Tibial artery (tissue), 4 donors: ENCODE measurements around the gene EID3.

Source experiments
- DNase-seq, 2 donors: peaks; one replicate each; pipeline ENCODE4 v3.0.0-alpha.2; 2019
- H3K27ac ChIP-seq, 2 donors: fragments of 200-600 bp; sonication (generic) in 1 of 2; 1 replicate in 1 of 2; 2 replicates in 1 of 2; pipeline ENCODE4 v1.5.1; 2018 to 2019; ENCODE audit warnings: mild to moderate bottlenecking in 1 of 2
- H3K27me3 ChIP-seq, 2 donors: fragments of 200-600 bp; sonication (generic) in 1 of 2; one replicate each; pipeline versions ENCODE4 v1.5.1 to v1.6.0; 2016 to 2019
- H3K36me3 ChIP-seq, 3 donors: fragments of 200-600 bp; sonication (generic) in 2 of 3; one replicate each; pipeline ENCODE4 v1.5.1; 2016 to 2019; ENCODE audit warnings: mild to moderate bottlenecking in 2 of 3
- H3K4me1 ChIP-seq, 4 donors: fragments of 200-600 bp; sonication (generic) in 2 of 4; 1 replicate in 3 of 4; 2 replicates in 1 of 4; pipeline ENCODE4 v1.5.1; 2016 to 2019
- H3K4me3 ChIP-seq, 2 donors: fragments of 200-600 bp; sonication (generic) in 1 of 2; 1 replicate in 1 of 2; 2 replicates in 1 of 2; pipeline ENCODE4 v1.5.1; 2018 to 2019; ENCODE audit warnings: mild to moderate bottlenecking in 2 of 2
- H3K9me3 ChIP-seq, 3 donors: fragments of 200-600 bp; sonication (generic) in 1 of 3; one replicate each; pipeline ENCODE4 v1.5.1; 2016 to 2019
- intact Hi-C: fragments of 100-400 bp; cut with DNase I; formaldehyde crosslinking; loops from one replicate; pipeline ENCODE4 v1.15.0; 2023; ENCODE audit warnings: low total_unique reads
- TF ChIP-seq, protein P1 (sequence below), 2 experiments: fragments of 200-600 bp in 1 of 2; fragments of 450-650 bp in 1 of 2; IDR thresholded peaks; one replicate each; pipeline ENCODE4 v1.5.1; 2017 to 2019; ENCODE audit warnings: antibody characterized with exemption in 2 of 2, mild to moderate bottlenecking in 1 of 2, moderate library complexity in 1 of 2

Gene EID3

DNA sequence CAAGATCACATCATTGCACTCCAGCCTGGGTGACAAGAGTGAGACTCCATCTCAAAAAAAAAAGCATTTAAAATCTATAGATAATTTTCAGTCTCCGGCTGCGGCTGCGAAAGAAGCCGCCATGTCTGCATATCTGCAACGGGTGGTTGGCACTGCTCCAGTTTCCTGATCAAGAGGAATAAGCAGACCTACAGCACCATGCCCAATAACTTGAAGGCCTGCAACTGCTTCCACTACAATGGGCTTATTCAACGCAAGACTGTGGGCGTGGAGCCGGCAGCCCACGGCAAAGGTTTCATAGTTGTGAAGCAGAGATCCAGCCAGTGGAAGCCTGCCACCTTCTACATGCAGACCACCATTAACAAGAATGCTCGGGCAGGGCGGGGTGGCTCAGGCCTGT, 30.6 kb upstream of the EID3 start:
- H3K4me1 ChIP-seq, result peaks cover 0 to 8% (median 4%) of the 10 kb centered on the region in 4 donors
- DNase-seq, result no peak
- H3K4me3 ChIP-seq, result no peak overlapping the region
- intact Hi-C loops, result no loop called here
- TF ChIP-seq, protein P1, sequence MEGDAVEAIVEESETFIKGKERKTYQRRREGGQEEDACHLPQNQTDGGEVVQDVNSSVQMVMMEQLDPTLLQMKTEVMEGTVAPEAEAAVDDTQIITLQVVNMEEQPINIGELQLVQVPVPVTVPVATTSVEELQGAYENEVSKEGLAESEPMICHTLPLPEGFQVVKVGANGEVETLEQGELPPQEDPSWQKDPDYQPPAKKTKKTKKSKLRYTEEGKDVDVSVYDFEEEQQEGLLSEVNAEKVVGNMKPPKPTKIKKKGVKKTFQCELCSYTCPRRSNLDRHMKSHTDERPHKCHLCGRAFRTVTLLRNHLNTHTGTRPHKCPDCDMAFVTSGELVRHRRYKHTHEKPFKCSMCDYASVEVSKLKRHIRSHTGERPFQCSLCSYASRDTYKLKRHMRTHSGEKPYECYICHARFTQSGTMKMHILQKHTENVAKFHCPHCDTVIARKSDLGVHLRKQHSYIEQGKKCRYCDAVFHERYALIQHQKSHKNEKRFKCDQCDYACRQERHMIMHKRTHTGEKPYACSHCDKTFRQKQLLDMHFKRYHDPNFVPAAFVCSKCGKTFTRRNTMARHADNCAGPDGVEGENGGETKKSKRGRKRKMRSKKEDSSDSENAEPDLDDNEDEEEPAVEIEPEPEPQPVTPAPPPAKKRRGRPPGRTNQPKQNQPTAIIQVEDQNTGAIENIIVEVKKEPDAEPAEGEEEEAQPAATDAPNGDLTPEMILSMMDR (IDR thresholded peaks at IDR 0.05), result no peak
- H3K27ac ChIP-seq, result no peak overlapping the region
- H3K36me3 ChIP-seq, result no peaks in the 10 kb centered on the region
- no peaks in the 10 kb centered on the region for H3K9me3 ChIP-seq
- H3K27me3 ChIP-seq, result no peaks in the 10 kb centered on the region

DNA sequence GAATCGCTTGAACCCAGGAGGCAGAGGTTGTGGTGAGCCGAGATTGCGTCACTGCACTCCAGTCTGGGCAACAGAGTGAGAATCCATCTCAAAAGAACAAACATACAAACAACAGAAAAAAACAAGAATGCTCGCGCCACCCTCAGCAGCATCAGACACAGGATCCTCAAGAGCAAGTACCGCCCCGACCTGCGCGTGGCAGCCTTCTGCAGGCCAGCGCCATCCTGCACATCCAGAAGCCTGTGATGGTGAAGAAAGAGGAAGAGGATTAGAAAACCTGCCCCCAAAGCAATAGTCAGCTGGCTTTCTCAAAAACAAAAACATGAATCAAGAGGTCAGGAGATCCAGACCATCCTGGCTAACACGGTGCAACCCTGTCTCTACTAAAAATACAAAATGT, 30.0 kb upstream of the EID3 start:
- no peaks in the 10 kb centered on the region for H3K36me3 ChIP-seq
- H3K4me1 ChIP-seq, result peaks cover 0 to 8% (median 4%) of the 10 kb centered on the region in 4 donors
- TF ChIP-seq, protein P1 (IDR thresholded peaks at IDR 0.05), result no peak
- no peaks in the 10 kb centered on the region for H3K27me3 ChIP-seq
- H3K9me3 ChIP-seq, result no peaks in the 10 kb centered on the region
- no peak for DNase-seq
- H3K27ac ChIP-seq, result no peak overlapping the region
- no peak overlapping the region for H3K4me3 ChIP-seq
- intact Hi-C loops, result no loop called here

DNA sequence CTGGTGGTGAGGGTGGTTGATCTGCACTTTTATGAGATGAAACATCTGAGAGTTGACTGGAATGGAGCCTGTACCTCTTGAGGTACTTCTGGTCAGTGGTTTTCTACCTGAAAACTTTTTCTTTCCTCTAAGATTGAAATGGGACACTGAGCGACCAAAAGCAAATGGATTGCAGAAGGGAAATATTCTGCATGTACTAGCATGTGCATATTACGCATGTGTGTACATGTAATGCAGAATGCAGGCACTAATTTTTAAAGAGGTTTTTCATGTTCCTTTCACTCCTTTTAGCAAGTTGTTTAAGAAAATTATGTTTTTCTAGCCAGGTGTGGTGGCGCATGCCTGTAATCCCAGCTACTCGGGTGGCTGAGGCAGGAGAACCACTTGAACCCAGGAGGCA, 28.7 kb upstream of the EID3 start:
- Histone ChIP-seq H3K27me3 (no peaks in the 10 kb centered on the region), H3K4me3 (no peak overlapping the region), H3K27ac (no peak overlapping the region), H3K9me3 (no peaks in the 10 kb centered on the region), H3K36me3 (no peaks in the 10 kb centered on the region), H3K4me1 (peaks cover 0 to 10% (median 4%) of the 10 kb centered on the region in 4 donors)
- TF ChIP-seq, protein P1 (IDR thresholded peaks at IDR 0.05), result no peak
- intact Hi-C loops, result no loop called here
- DNase-seq, result no peak

DNA sequence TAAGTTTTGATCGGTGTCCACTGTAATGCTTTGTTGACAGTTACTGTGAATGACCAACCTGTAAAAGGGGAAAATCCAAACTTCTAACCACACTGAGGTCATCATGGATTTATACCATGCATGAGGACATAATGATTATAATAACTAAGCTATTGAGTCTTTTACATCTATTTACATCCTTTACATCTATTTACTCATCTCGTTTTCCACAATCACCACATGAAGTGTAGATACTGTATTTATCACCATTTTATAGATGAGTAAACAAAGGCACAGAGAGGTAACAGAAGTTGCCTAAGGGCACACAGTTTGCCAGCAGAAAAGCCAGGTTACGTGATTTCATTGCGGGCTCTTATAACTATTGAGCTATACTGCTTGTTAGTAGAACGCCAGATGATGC, 27.9 kb upstream of the EID3 start:
- Histone ChIP-seq H3K27me3 (no peaks in the 10 kb centered on the region), H3K36me3 (no peaks in the 10 kb centered on the region), H3K4me1 (peaks cover 0 to 17% (median 7%) of the 10 kb centered on the region in 4 donors), H3K4me3 (no peak overlapping the region), H3K9me3 (no peaks in the 10 kb centered on the region), H3K27ac (no peak overlapping the region)
- intact Hi-C loops, result no loop called here
- TF ChIP-seq, protein P1 (IDR thresholded peaks at IDR 0.05), result no peak
- no peak for DNase-seq

DNA sequence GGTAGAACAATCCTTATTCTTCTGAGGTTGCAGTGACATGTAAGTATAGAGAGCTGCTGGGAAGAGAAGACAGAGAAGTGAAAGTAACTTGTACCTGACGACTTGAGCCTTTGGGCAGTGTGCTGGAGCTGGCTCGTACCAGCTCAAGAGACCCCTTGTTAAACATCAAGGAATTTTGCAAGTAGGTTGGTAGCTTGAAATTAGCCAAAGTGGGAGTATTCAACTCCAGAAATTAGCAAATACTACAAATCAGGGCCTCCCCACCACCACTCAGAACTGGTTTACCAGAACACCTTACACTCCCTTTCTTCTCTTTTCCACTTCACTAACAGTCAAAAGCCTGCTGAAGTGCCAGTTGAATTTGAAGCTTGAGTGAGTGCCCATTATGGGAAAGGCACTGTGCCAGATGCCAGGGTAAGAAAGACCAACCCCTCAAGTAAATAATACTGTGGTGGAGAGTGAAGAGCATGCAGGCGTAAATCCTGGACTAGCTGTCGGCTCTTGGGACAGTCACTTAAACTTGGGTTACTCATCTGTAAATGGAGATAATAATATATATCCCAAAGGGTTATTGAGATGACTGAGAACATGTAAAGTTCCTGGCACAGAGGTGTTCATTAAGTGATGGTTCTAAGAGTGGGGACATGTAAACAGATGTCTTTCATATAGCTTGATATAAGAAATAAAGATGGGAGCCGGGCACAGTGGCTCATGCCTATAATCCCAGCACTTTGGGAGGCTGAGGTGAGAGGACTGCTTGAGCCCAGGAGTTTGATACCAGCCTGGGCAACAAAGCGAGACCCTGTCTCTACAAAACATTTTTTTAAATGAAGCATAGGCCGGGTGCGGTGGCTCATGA, 27.0 kb upstream of the EID3 start:
- Histone ChIP-seq H3K4me1 (peaks cover 0 to 21% (median 7%) of the 10 kb centered on the region in 4 donors), H3K27me3 (no peaks in the 10 kb centered on the region), H3K27ac (no peak overlapping the region), H3K9me3 (no peaks in the 10 kb centered on the region), H3K36me3 (no peaks in the 10 kb centered on the region), H3K4me3 (peak overlapping the region in 1 of 2 donors; percentile 26)
- TF ChIP-seq, protein P1 (IDR thresholded peaks at IDR 0.05), result no peak
- no peak for DNase-seq
- intact Hi-C loops, result no loop called here
